ENCODE measurements around the gene NDUFV1.
A peak's percentile ranks its signal among the peaks of the same experiment; 100 is the strongest.

- TF ChIP-seq POLR2AphosphoS5 (IDR thresholded peaks at IDR 0.05; ENCODE audit: borderline replicate concordance, low read depth, low read length), result peak; percentile 97
- no peak for TF ChIP-seq EZH2 (IDR thresholded peaks at IDR 0.05)
- TF ChIP-seq FOXP2 (optimal IDR thresholded peaks at IDR 0.05; ENCODE audit: control extremely low read depth, extremely low read length, insufficient read depth), result peak; percentile 32
Measured at GRCh38 chr11:67583247-67584204, 23.2 kb upstream of the NDUFV1 start, which contains the start of gene GSTP1.
